Measurements from ENCODE around the gene TRPV5. TPM values are rescaled to one million over a fixed set of nuclear protein-coding genes. Genes with fewer than 3 reads are reported as not detected.

The TRPV5 gene
- total RNA-seq, 4 donors from 2014 or later = not detected

- H3K4me1 ChIP-seq = peaks cover 34% of the 10 kb centered on the region
- no peaks in the 10 kb centered on the region for H3K9me3 ChIP-seq
- H3K36me3 ChIP-seq = no peaks in the 10 kb centered on the region
- TF ChIP-seq POLR2A (IDR thresholded peaks at IDR 0.05) (no peak), POLR2AphosphoS5 (IDR thresholded peaks at IDR 0.05) (no peak), EP300 (IDR thresholded peaks at IDR 0.05) (no peak), CTCF (IDR thresholded peaks at IDR 0.05) (no peak)
- no peak overlapping the region for H3K27ac ChIP-seq
- H3K27me3 ChIP-seq = peaks cover 4% of the 10 kb centered on the region
- DNase-seq (ENCODE audit: low spot score in 2 of 2) = peak in 1 of 2 donors; percentile 63
- 52% methylated on average over 5 of the region's 5 CpGs for WGBS
- no peak overlapping the region for H3K4me3 ChIP-seq
These were observed 51.2 kb downstream of the TRPV5 start for GRCh38 chr7:142882338-142882678.

GRCh38 chr7:142881586-142882337 lies 51.8 kb downstream of the TRPV5 start:
- peak in 1 of 2 donors; percentile 64 for DNase-seq (ENCODE audit: low spot score in 2 of 2)
- no peak for TF ChIP-seq CTCF (IDR thresholded peaks at IDR 0.05)
- no peak for TF ChIP-seq POLR2AphosphoS5 (IDR thresholded peaks at IDR 0.05)
- no peak for TF ChIP-seq EP300 (IDR thresholded peaks at IDR 0.05)
- no peak for TF ChIP-seq POLR2A (IDR thresholded peaks at IDR 0.05)

GRCh38 chr7:142880876-142881505 lies 52.6 kb downstream of the TRPV5 start:
- no peak overlapping the region for H3K4me3 ChIP-seq
- no peak overlapping the region for H3K27ac ChIP-seq
- peak in 1 of 2 donors; percentile 61 for DNase-seq (ENCODE audit: low spot score in 2 of 2)
- peaks cover 9% of the 10 kb centered on the region for H3K27me3 ChIP-seq
- TF ChIP-seq POLR2A (IDR thresholded peaks at IDR 0.05) (no peak), EP300 (IDR thresholded peaks at IDR 0.05) (no peak), CTCF (IDR thresholded peaks at IDR 0.05) (peak; percentile 69 to 75), POLR2AphosphoS5 (IDR thresholded peaks at IDR 0.05) (no peak)
- peaks cover 23% of the 10 kb centered on the region for H3K4me1 ChIP-seq
- 32% methylated on average over 8 of the region's 8 CpGs for WGBS
- no peaks in the 10 kb centered on the region for H3K9me3 ChIP-seq
- no peaks in the 10 kb centered on the region for H3K36me3 ChIP-seq

More at GRCh38 chr7:142881586-142882337, 51.8 kb downstream of the TRPV5 start:
- Histone ChIP-seq H3K36me3 (no peaks in the 10 kb centered on the region), H3K27me3 (peaks cover 8% of the 10 kb centered on the region), H3K4me1 (peaks cover 28% of the 10 kb centered on the region), H3K9me3 (no peaks in the 10 kb centered on the region), H3K4me3 (no peak overlapping the region), H3K27ac (no peak overlapping the region)
- 69% methylated on average over 9 of the region's 9 CpGs for WGBS

- WGBS = 91% methylated on average over 5 of the region's 5 CpGs
- H3K27ac ChIP-seq = no peak overlapping the region
- no peaks in the 10 kb centered on the region for H3K9me3 ChIP-seq
- no peaks in the 10 kb centered on the region for H3K36me3 ChIP-seq
- H3K4me1 ChIP-seq = peaks cover 8% of the 10 kb centered on the region
- DNase-seq (ENCODE audit: low spot score in 2 of 2) = no peak
- peaks cover 9% of the 10 kb centered on the region for H3K27me3 ChIP-seq
- TF ChIP-seq CTCF (IDR thresholded peaks at IDR 0.05) (no peak), EP300 (IDR thresholded peaks at IDR 0.05) (no peak), POLR2A (IDR thresholded peaks at IDR 0.05) (no peak), POLR2AphosphoS5 (IDR thresholded peaks at IDR 0.05) (no peak)
- no peak overlapping the region for H3K4me3 ChIP-seq
These were observed 54.5 kb downstream of the TRPV5 start for GRCh38 chr7:142879060-142879459.

GRCh38 chr7:142878315-142878714 lies 55.2 kb downstream of the TRPV5 start:
- no peak overlapping the region for H3K27ac ChIP-seq
- H3K27me3 ChIP-seq = peaks cover 9% of the 10 kb centered on the region
- H3K36me3 ChIP-seq = no peaks in the 10 kb centered on the region
- WGBS = 88% methylated on average over 3 of the region's 3 CpGs
- H3K4me3 ChIP-seq = no peak overlapping the region
- TF ChIP-seq EP300 (IDR thresholded peaks at IDR 0.05) = no peak
- TF ChIP-seq CTCF (IDR thresholded peaks at IDR 0.05) = no peak
- TF ChIP-seq POLR2AphosphoS5 (IDR thresholded peaks at IDR 0.05) = no peak
- no peak for TF ChIP-seq POLR2A (IDR thresholded peaks at IDR 0.05)
- peak in 1 of 2 donors; percentile 41 for DNase-seq (ENCODE audit: low spot score in 2 of 2)
- peaks cover 8% of the 10 kb centered on the region for H3K4me1 ChIP-seq
- H3K9me3 ChIP-seq = no peaks in the 10 kb centered on the region
